Myocyte (in vitro differentiated cells): ENCODE data around the gene TPST1. TPM values are rescaled to one million over a fixed set of nuclear protein-coding genes. Genes with fewer than 3 reads are reported as not detected.

ENCODE experiments used
- DNase-seq: peaks from one replicate; pipeline ENCODE4 v3.0.0-alpha.2; 2012; ENCODE audit warnings: low read depth
- total RNA-seq: library from RNA; depleted of rRNA; stranded (reverse); fragments of >200 nt; gene quantifications from 2 replicates; pipeline ENCODE4 v1.2.3, GENCODE V29; 2014

TPST1 gene
- total RNA-seq, 1 donor from 2014 or later: 48.2 TPM

GRCh38 chr7:66281678-66282590 is 76.8 kb downstream of the TPST1 start:
- peak; percentile 98 for DNase-seq

- no peak for DNase-seq
Measured at GRCh38 chr7:66282591-66282935, 77.4 kb downstream of the TPST1 start.

GRCh38 chr7:66283003-66283920 is 78.1 kb downstream of the TPST1 start:
- DNase-seq: peak; percentile 75

GRCh38 chr7:66296001-66296521 is 90.9 kb downstream of the TPST1 start:
- DNase-seq: no peak

- DNase-seq: no peak
Measured at GRCh38 chr7:66296557-66296956, 91.4 kb downstream of the TPST1 start.

GRCh38 chr7:66297579-66297978 is 92.4 kb downstream of the TPST1 start:
- DNase-seq: no peak

- no peak for DNase-seq
Measured at GRCh38 chr7:66301249-66301648, 96.1 kb downstream of the TPST1 start.

- no peak for DNase-seq
Measured at GRCh38 chr7:66301737-66302136, 96.6 kb downstream of the TPST1 start.

GRCh38 chr7:66303454-66304155 is 98.5 kb downstream of the TPST1 start:
- no peak for DNase-seq

GRCh38 chr7:66304536-66304935 is 99.4 kb downstream of the TPST1 start:
- no peak for DNase-seq

GRCh38 chr7:66306243-66306642 is 101.1 kb downstream of the TPST1 start:
- no peak for DNase-seq

GRCh38 chr7:66307591-66308215 is 102.6 kb downstream of the TPST1 start:
- peak; percentile 30 for DNase-seq

- no peak for DNase-seq
Measured at GRCh38 chr7:66308411-66308810, 103.3 kb downstream of the TPST1 start.

GRCh38 chr7:66310620-66311019 is 105.5 kb downstream of the TPST1 start:
- no peak for DNase-seq

- no peak for DNase-seq
Measured at GRCh38 chr7:66313886-66314568, 108.9 kb downstream of the TPST1 start.

GRCh38 chr7:66315192-66315591 is 110.1 kb downstream of the TPST1 start:
- no peak for DNase-seq

GRCh38 chr7:66319407-66319979 is 114.4 kb downstream of the TPST1 start:
- no peak for DNase-seq

GRCh38 chr7:66321283-66321682 is 116.1 kb downstream of the TPST1 start:
- DNase-seq: no peak

GRCh38 chr7:66323114-66323796 is 118.1 kb downstream of the TPST1 start:
- DNase-seq: no peak
